K562 (cell line): ENCODE measurements around the gene HCRTR1. TPM values are rescaled to one million over a fixed set of nuclear protein-coding genes. Genes with fewer than 3 reads are reported as not detected.

Source experiments
- BCL6 ChIP-seq: fragments of 250-450 bp; sonication (Bioruptor Pico); IDR thresholded peaks from 2 replicates; pipeline ENCODE4 v1.4.0; 2020
- BDP1 ChIP-seq: IDR thresholded peaks from 3 replicates; pipeline ENCODE4 v1.6.1; 2011; ENCODE audit not compliant: insufficient read length, insufficient read depth
- CCNT2 ChIP-seq: IDR thresholded peaks from 2 replicates; pipeline ENCODE4 v1.6.1; 2011; ENCODE audit warnings: borderline replicate concordance, low read depth, mild to moderate bottlenecking, moderate library complexity, mixed read lengths, low read length; ENCODE audit not compliant: insufficient read length; ENCODE audit errors: extremely low read depth
- ERF ChIP-seq: fragments of 450-650 bp; formaldehyde crosslinking; IDR thresholded peaks from 2 replicates; pipeline ENCODE4 v1.4.0; 2020; ENCODE audit warnings: mild to moderate bottlenecking, mixed read lengths
- HCFC1 ChIP-seq: IDR thresholded peaks from 2 replicates; pipeline ENCODE4 v1.6.1; 2012; ENCODE audit warnings: low read depth, low read length, improper control_type of control experiment
- HNRNPL ChIP-seq: fragments of 200-400 bp; formaldehyde crosslinking; IDR thresholded peaks from 2 replicates; pipeline ENCODE4 v1.6.1; 2017; ENCODE audit warnings: low read depth, mild to moderate bottlenecking, low read length
- MEF2D ChIP-seq: conservative IDR thresholded peaks from 2 replicates; pipeline ENCODE4 v1.6.1; 2016; ENCODE audit warnings: low read depth, missing genetic modification characterization, missing compliant biosample characterization
- NFRKB ChIP-seq: fragments of 450-650 bp; IDR thresholded peaks from 2 replicates; pipeline ENCODE4 v1.6.1; 2016; ENCODE audit warnings: low read depth
- PPARD ChIP-seq: fragments of 250-450 bp; sonication (Bioruptor Pico); IDR thresholded peaks from 2 replicates; pipeline ENCODE4 v1.8.0; 2022; ENCODE audit warnings: inconsistent platforms, mild to moderate bottlenecking, moderate library complexity
- RHOXF2B ChIP-seq: fragments of 250-450 bp; sonication (Bioruptor Pico); conservative IDR thresholded peaks from 2 replicates; pipeline ENCODE4 v1.5.1; 2021
- SMAD4 ChIP-seq: fragments of 250-450 bp; sonication (Bioruptor Pico); conservative IDR thresholded peaks from 2 replicates; pipeline ENCODE4 v1.8.0; 2021; ENCODE audit warnings: inconsistent platforms, mild to moderate bottlenecking, moderate library complexity
- SMARCC2 ChIP-seq: fragments of 450-650 bp; IDR thresholded peaks from 2 replicates; pipeline ENCODE4 v1.6.1; 2017; ENCODE audit warnings: antibody characterized with exemption, moderate library complexity, mild to moderate bottlenecking, low read depth
- TGIF2 ChIP-seq: sonication (generic); formaldehyde crosslinking; IDR thresholded peaks from 2 replicates; pipeline ENCODE4 v1.8.1; 2022; ENCODE audit warnings: mild to moderate bottlenecking, missing genetic modification reagents, moderate library complexity
- ZBTB7A ChIP-seq: IDR thresholded peaks from 2 replicates; pipeline ENCODE4 v1.6.1; 2011; ENCODE audit warnings: low read depth, mild to moderate bottlenecking, low read length, moderate library complexity, borderline replicate concordance; ENCODE audit not compliant: control insufficient read depth
- ZC3H11A ChIP-seq: IDR thresholded peaks from 2 replicates; pipeline ENCODE4 v1.6.1; 2012; ENCODE audit warnings: low read depth, low read length, improper control_type of control experiment
- ZFP1 ChIP-seq: fragments of 450-650 bp; formaldehyde crosslinking; IDR thresholded peaks from 2 replicates; pipeline ENCODE4 v1.4.0; 2020; ENCODE audit warnings: mild to moderate bottlenecking, mixed read lengths
- ZNF12 ChIP-seq: sonication (generic); formaldehyde crosslinking; IDR thresholded peaks from 2 replicates; pipeline ENCODE4 v1.4.0; 2020; ENCODE audit warnings: mild to moderate bottlenecking, missing genetic modification reagents
- ZNF347 ChIP-seq: fragments of 450-650 bp; formaldehyde crosslinking; IDR thresholded peaks from 2 replicates; pipeline ENCODE4 v1.4.0; 2020; ENCODE audit warnings: low read depth, mild to moderate bottlenecking, moderate library complexity
- ZNF75A ChIP-seq: fragments of 450-650 bp; formaldehyde crosslinking; IDR thresholded peaks from 2 replicates; pipeline ENCODE4 v1.4.0; 2020; ENCODE audit warnings: mild to moderate bottlenecking
- polyA plus RNA-seq, 8 experiments: library from polyadenylated mRNA; depleted of rRNA in 4 of 8; stranded (reverse) in 5 of 8; unstranded in 3 of 8; fragments of >200 nt; fragmentation: Nextera tagmentation in 2 of 8; fragmentation: Illumina TruSeq in 1 of 8; extraction: Ambion mirVana in 2 of 8; extraction: Trizol in 1 of 8; gene quantifications; 2 replicates each; pipeline versions ENCODE4 v1.2.1 to v1.2.3, GENCODE V29; 2011 to 2014; ENCODE audit warnings: inconsistent platforms in 1 of 8, missing spikeins in 1 of 8
- total RNA-seq, 7 experiments: library from RNA; depleted of rRNA in 6 of 7; stranded (reverse); fragments of >200 nt in 6 of 7; fragmentation: Illumina TruSeq in 2 of 7; extraction: Trizol in 2 of 7; gene quantifications; 2 replicates each; pipeline versions ENCODE4 v1.2.1 to v1.2.3, GENCODE V29; 2011 to 2021; ENCODE audit warnings: low replicate concordance in 1 of 7
- TF ChIP-seq, protein P1 (sequence below): fragments of 450-650 bp; IDR thresholded peaks from 2 replicates; pipeline ENCODE4 v1.7.0; 2016; ENCODE audit warnings: borderline replicate concordance
- TF ChIP-seq, protein P2 (sequence below): sonication (generic); formaldehyde crosslinking; IDR thresholded peaks from 2 replicates; pipeline ENCODE4 v1.8.0; 2022; ENCODE audit warnings: mild to moderate bottlenecking, missing genetic modification reagents
- TF ChIP-seq, protein P3 (sequence below): sonication (generic); formaldehyde crosslinking; IDR thresholded peaks from 2 replicates; pipeline ENCODE4 v1.8.0; 2023; ENCODE audit warnings: mild to moderate bottlenecking, missing genetic modification reagents
- TF ChIP-seq, protein P4 (sequence below): fragments of 450-650 bp; IDR thresholded peaks from 2 replicates; pipeline ENCODE4 v1.7.1; 2018; ENCODE audit warnings: mild to moderate bottlenecking, low read depth; ENCODE audit not compliant: partially characterized antibody

Gene HCRTR1
- total and polyA plus RNA-seq, 9 of the 15 experiments (the other 6 are each of a cell fraction or from before 2014, with no cell fraction given) = not detected

DNA sequence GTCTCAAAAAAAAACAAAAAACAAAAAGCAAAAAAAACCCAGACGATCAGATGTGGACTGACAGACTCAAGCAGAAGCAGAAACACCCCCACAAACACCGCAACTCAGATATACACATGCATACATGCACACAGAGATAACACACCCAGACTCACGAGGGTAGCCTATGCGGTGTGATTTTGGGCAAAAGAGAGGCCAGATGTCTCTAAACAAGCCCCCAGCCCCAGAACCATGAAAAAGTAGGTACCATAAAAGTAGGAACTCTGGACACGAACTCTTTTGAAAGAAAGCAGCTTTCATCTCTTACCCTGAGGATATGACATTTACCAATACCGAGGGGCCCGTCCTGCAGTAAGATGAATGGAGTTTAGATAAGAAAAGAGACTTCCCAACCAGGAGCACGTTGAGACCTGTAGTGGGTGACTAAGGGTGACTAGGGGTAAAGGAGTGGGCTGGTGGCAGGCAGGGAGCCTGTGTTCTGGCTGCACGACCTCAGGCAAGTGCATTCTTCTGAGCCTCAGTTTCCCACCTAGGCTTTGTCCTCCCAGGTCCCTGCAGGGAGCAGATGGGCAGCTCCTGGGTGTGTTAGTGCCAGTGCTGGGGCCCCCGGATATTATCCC, 42.6 kb upstream of the HCRTR1 start (continued):
- TF ChIP-seq, protein P1, sequence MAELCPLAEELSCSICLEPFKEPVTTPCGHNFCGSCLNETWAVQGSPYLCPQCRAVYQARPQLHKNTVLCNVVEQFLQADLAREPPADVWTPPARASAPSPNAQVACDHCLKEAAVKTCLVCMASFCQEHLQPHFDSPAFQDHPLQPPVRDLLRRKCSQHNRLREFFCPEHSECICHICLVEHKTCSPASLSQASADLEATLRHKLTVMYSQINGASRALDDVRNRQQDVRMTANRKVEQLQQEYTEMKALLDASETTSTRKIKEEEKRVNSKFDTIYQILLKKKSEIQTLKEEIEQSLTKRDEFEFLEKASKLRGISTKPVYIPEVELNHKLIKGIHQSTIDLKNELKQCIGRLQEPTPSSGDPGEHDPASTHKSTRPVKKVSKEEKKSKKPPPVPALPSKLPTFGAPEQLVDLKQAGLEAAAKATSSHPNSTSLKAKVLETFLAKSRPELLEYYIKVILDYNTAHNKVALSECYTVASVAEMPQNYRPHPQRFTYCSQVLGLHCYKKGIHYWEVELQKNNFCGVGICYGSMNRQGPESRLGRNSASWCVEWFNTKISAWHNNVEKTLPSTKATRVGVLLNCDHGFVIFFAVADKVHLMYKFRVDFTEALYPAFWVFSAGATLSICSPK = no peak
- TF ChIP-seq ZC3H11A (no peak), ERF (CRISPR knock-in tag) (no peak), SMARCC2 (no peak), ZBTB7A (no peak), ZFP1 (CRISPR knock-in tag) (no peak), MEF2D (0 out of 2 replicates have a peak, but pooled peaks have one; percentile 28), RHOXF2B (CRISPR knock-in tag) (no peak), TGIF2 (CRISPR knock-in tag) (no peak), HCFC1 (no peak), SMAD4 (CRISPR knock-in tag) (peak; percentile 71), ZNF12 (no peak), HNRNPL (no peak), ZNF75A (CRISPR knock-in tag) (no peak), BDP1 (no peak), BCL6 (CRISPR knock-in tag) (no peak), ZNF347 (no peak), PPARD (CRISPR knock-in tag) (no peak), CCNT2 (no peak), NFRKB (no peak)
- TF ChIP-seq, protein P2, sequence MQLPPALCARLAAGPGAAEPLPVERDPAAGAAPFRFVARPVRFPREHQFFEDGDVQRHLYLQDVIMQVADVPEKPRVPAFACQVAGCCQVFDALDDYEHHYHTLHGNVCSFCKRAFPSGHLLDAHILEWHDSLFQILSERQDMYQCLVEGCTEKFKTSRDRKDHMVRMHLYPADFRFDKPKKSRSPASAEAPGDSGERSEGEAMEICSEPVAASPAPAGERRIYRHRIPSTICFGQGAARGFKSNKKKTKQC (CRISPR knock-in tag) = no peak
- TF ChIP-seq, protein P3, sequence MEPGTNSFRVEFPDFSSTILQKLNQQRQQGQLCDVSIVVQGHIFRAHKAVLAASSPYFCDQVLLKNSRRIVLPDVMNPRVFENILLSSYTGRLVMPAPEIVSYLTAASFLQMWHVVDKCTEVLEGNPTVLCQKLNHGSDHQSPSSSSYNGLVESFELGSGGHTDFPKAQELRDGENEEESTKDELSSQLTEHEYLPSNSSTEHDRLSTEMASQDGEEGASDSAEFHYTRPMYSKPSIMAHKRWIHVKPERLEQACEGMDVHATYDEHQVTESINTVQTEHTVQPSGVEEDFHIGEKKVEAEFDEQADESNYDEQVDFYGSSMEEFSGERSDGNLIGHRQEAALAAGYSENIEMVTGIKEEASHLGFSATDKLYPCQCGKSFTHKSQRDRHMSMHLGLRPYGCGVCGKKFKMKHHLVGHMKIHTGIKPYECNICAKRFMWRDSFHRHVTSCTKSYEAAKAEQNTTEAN (CRISPR knock-in tag) = no peak
- TF ChIP-seq, protein P4, sequence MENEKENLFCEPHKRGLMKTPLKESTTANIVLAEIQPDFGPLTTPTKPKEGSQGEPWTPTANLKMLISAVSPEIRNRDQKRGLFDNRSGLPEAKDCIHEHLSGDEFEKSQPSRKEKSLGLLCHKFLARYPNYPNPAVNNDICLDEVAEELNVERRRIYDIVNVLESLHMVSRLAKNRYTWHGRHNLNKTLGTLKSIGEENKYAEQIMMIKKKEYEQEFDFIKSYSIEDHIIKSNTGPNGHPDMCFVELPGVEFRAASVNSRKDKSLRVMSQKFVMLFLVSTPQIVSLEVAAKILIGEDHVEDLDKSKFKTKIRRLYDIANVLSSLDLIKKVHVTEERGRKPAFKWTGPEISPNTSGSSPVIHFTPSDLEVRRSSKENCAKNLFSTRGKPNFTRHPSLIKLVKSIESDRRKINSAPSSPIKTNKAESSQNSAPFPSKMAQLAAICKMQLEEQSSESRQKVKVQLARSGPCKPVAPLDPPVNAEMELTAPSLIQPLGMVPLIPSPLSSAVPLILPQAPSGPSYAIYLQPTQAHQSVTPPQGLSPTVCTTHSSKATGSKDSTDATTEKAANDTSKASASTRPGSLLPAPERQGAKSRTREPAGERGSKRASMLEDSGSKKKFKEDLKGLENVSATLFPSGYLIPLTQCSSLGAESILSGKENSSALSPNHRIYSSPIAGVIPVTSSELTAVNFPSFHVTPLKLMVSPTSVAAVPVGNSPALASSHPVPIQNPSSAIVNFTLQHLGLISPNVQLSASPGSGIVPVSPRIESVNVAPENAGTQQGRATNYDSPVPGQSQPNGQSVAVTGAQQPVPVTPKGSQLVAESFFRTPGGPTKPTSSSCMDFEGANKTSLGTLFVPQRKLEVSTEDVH = no peak
